Cerebellar cortex (tissue), 1 donor: ENCODE results near the gene ZG16B.

Experiments
- DNase-seq: peaks from one replicate; pipeline ENCODE4 v3.0.0-alpha.2; 2015; ENCODE audit warnings: low spot score

The ZG16B gene

DNA sequence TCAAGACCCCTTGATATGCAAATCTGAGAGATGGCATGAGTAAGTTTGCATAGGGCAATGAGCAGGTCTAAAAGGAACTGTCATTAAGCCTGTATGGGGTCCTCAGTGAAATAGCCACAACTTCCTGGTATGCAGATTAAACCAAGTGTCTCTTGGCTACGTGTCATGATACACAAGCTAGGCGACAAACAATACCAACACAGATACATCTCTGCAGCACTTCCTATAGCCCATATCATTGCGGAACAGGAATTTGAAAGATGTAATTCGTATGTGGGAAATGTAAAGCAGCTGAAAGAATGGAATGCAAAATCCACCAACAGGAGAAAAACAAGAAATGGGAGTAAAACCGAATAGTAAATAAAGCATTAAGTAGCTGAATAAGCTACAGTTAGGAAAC lies 15.0 kb downstream of the ZG16B start:
- DNase-seq: no peak

GRCh38 chr16:2846511-2847310 lies 16.6 kb downstream of the ZG16B start:
- no peak for DNase-seq

GRCh38 chr16:2848933-2849725 lies 19.0 kb downstream of the ZG16B start:
- no peak for DNase-seq

- no peak for DNase-seq
Observed at GRCh38 chr16:2852003-2852730, 22.1 kb downstream of the ZG16B start.

DNA sequence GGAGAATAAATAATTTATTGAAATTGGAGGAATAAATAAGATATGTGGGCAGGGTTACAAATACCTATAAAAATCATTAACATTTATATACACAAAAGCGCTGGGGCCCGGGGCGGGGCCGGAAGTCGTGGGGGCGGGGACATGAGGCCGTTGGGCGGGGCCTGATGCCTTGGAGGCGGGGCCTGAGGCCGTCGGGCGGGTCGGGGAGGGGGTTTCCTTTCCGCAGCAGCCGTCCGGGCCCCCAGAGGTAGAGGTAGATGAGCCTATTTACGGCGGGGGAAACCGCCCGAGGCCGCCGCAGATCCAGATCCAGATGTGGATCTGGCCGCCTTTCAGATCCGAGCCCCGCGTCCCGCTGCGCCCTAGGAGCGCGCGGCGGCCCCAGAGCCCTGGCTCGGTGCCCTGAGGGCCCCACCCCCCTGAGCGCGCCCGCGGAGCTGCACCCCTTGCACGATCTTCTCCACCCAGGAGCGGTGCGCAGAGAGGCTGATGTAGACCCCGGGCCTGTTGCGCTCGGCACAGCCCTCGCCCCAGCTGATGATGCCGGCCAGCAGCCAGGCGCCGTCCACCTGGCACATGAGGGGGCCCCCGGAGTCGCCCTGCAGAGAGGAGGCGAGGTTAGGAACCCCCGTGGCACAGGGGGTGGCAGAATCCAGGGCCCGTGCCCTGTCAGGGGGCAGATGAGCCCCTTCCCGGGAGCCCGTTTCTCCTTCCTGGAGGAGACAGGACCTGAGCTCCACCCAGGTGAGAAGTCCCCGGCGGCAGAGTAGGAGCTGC lies 22.8 kb downstream of the ZG16B start:
- no peak for DNase-seq

DNA sequence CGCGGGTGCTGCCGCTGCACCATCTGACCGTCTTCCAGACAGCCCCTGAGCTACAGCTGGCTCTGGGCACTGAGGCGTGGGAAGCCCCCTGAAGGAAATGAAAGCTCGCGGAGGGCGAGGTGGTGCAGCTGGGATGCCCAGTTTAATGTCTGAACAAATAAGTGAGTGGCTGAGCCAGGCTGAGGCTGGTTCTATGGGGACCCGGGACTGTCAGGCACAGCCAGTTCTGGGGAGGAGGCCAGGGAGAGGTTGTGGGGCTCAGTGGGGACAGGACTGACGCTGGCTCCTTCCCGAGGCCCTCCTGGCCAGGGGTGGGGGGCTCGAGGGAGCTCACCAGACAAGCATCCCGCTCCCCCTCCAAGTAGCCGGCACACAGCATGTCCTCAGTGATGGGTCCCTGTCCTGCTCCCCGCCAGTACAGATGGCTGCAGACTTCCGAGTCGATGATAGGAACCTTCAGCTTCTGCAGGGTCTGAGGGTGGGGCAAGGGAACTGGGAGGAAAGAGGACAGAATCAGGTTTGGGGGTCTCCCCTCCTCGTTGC lies 23.5 kb downstream of the ZG16B start:
- DNase-seq: no peak

- no peak for DNase-seq
Observed at GRCh38 chr16:2854700-2855309, 24.7 kb downstream of the ZG16B start.

GRCh38 chr16:2855536-2855935 lies 25.4 kb downstream of the ZG16B start:
- no peak for DNase-seq

- DNase-seq: no peak
Observed at GRCh38 chr16:2856061-2856670, 26.1 kb downstream of the ZG16B start.

GRCh38 chr16:2856686-2857450 lies 26.8 kb downstream of the ZG16B start:
- DNase-seq: no peak

- DNase-seq: no peak
Observed at GRCh38 chr16:2857451-2858244, 27.5 kb downstream of the ZG16B start, which contains the start of gene PRSS22. TSS of gene PRSS22 (minus strand) at chr16:2858170. CDS start at chr16:2858104, 66 bp downstream.

DNA sequence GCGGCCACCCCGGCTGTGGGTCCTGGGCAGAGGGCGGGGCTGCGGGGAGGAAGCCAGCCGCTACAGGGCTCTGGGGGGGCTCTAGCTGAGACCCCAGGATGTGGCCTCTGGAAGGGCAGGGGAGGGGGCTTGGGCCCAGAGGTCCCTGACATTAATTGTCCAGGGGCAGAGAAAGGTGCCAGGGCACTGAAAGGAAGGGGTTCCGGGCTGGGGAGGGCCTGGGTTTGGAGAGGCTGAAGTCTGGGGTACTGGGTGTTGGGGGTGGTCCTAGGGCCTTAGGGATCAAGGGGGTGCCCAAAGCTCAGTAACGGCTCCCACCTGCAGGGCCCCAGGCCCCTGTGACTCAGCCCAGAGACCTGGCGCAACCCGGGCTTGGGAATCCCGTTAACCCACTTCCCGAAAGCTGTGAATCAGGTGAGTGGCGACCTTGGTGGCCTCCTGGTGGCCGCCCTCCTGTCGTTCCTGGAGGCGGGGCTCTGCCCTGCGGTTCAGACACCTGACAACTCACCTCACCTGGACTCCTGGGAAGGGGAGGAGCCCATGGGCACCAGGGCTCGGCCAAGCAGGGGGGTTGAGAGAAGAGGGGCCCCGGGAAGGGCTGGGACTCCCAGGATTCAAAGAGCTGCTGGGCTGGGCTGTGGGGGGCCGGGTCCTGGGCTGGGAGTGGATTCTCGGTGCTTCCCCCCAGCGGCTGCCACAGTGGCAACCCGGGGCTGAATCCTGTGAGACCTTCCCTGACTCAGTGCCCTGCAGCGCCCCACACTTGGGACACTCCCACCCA lies 28.3 kb downstream of the ZG16B start:
- DNase-seq: no peak

- DNase-seq: no peak
Observed at GRCh38 chr16:2859686-2860265, 29.7 kb downstream of the ZG16B start.

- DNase-seq: no peak
Observed at GRCh38 chr16:2860826-2861567, 30.9 kb downstream of the ZG16B start.

DNA sequence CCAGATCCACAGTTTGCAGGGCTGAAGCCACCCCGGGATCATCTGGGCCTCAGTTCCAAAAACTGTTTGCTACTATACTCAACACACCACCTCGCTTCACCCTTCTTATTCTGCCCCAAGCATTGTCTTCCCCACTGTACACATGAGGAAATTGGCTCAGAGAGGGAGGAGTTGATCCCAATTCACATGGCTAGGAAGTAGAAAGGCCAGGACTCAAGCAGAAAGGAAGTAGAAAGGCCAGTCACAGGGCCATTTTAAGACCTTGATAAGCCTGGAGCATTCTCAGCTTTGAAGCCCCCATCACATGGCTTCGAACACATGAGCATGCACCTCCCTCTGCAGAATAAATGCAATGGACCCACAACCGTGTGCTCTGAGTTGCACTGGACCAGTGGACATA lies 35.5 kb downstream of the ZG16B start:
- no peak for DNase-seq

DNA sequence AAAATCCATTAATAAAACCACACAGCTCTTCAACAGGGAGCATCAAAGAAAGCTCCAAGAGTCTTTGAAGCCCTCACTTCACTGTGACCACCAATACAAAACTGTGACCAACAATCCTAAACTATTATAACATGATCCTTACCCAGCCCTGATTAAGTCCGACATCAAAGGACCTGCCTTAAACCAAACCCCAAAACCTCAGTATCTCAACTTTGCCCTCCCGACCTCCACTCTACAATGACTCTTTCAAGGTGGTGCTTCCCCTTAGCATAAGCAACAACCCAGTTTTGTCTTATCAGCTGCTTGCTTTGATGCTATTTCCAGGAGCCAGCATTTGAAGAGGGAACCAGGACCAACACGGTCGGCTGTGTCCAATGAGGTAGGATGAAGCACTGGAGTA lies 36.3 kb downstream of the ZG16B start:
- DNase-seq: no peak

DNA sequence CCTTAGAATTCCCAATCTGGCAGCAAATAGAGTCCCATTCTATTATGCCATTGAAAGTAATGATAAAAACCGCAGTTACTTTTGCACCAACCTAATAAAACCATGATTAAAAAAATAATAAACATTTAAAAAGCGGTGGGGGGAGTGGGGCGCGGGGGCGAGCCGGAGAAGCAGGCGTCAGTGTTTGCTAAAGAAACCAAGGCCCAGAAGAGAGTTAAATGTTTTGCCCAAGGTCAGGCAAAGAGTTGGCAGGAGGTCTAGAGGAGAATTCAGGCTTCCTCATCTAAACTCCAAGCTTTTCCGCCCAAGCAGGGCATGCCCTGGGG lies 37.5 kb downstream of the ZG16B start:
- DNase-seq: no peak
